ENCODE results near the gene CCBE1. TPM values are rescaled to one million over a fixed set of nuclear protein-coding genes. Genes with fewer than 3 reads are reported as not detected.

CCBE1 gene
- total RNA-seq, 1 donor from 2014 or later: 6.4 TPM

- no peak overlapping the region for H3K4me2 ChIP-seq
- no peaks in the 10 kb centered on the region for H3K36me3 ChIP-seq
- peaks cover 41% of the 10 kb centered on the region for H3K27me3 Mint-ChIP-seq (ENCODE audit: insufficient read depth, low read depth)
- no peaks in the 10 kb centered on the region for H3F3A ChIP-seq (ENCODE audit: low read depth)
- H3K4me3 ChIP-seq: no peak overlapping the region
- H4K20me1 ChIP-seq (ENCODE audit: low read depth): no peaks in the 10 kb centered on the region
- no peaks in the 10 kb centered on the region for H3K27me3 ChIP-seq
- no peak overlapping the region for H3K4me3 Mint-ChIP-seq
- TF ChIP-seq EZH2 (IDR thresholded peaks at IDR 0.05) (no peak), CTCF (IDR thresholded peaks at IDR 0.05) (no peak), EZH2phosphoT487 (IDR thresholded peaks at IDR 0.05) (no peak)
- H3K36me3 Mint-ChIP-seq: no peaks in the 10 kb centered on the region
- peaks cover 7% of the 10 kb centered on the region for H3K9me3 Mint-ChIP-seq
- no peak overlapping the region for H3K27ac Mint-ChIP-seq
- no peak for DNase-seq (ENCODE audit: low spot score)
- H2AFZ ChIP-seq (replicated peaks): no peak overlapping the region
- H3K4me1 ChIP-seq: peaks cover 18% of the 10 kb centered on the region
- H3K27ac ChIP-seq: no peak overlapping the region
- H3K4me1 Mint-ChIP-seq: peaks cover 43% of the 10 kb centered on the region
- no peak overlapping the region for H3K9ac ChIP-seq
- H3K9me3 ChIP-seq (ENCODE audit: low read depth): no peaks in the 10 kb centered on the region
- H3K79me2 ChIP-seq (ENCODE audit: low read depth): no peaks in the 10 kb centered on the region
Observed at GRCh38 chr18:59569390-59569791, 127.8 kb downstream of the CCBE1 start.

- Mint-ChIP-seq H3K9me3 (peaks cover 7% of the 10 kb centered on the region), H3K36me3 (no peaks in the 10 kb centered on the region), H3K27ac (peak overlapping the region; percentile 24), H3K4me3 (no peak overlapping the region), H3K4me1 (peaks cover 43% of the 10 kb centered on the region), H3K27me3 (ENCODE audit: insufficient read depth, low read depth) (peaks cover 36% of the 10 kb centered on the region)
- Histone ChIP-seq H4K20me1 (ENCODE audit: low read depth) (no peaks in the 10 kb centered on the region), H3K9me3 (ENCODE audit: low read depth) (no peaks in the 10 kb centered on the region), H3K27ac (no peak overlapping the region), H3K4me1 (peaks cover 18% of the 10 kb centered on the region), H3K27me3 (no peaks in the 10 kb centered on the region), H3K9ac (no peak overlapping the region), H3F3A (ENCODE audit: low read depth) (no peaks in the 10 kb centered on the region), H3K36me3 (no peaks in the 10 kb centered on the region), H2AFZ (replicated peaks) (no peak overlapping the region), H3K4me2 (no peak overlapping the region), H3K4me3 (no peak overlapping the region), H3K79me2 (ENCODE audit: low read depth) (no peaks in the 10 kb centered on the region)
- TF ChIP-seq EZH2 (IDR thresholded peaks at IDR 0.05): no peak
- TF ChIP-seq EZH2phosphoT487 (IDR thresholded peaks at IDR 0.05): no peak
- no peak for TF ChIP-seq CTCF (IDR thresholded peaks at IDR 0.05)
- no peak for DNase-seq (ENCODE audit: low spot score)
Observed at GRCh38 chr18:59567431-59567830, 129.8 kb downstream of the CCBE1 start.

GRCh38 chr18:59566533-59566971 lies 130.7 kb downstream of the CCBE1 start:
- Mint-ChIP-seq H3K36me3 (no peaks in the 10 kb centered on the region), H3K4me3 (peak overlapping the region; percentile 7), H3K27me3 (ENCODE audit: insufficient read depth, low read depth) (peaks cover 36% of the 10 kb centered on the region), H3K4me1 (peaks cover 43% of the 10 kb centered on the region), H3K9me3 (peaks cover 7% of the 10 kb centered on the region), H3K27ac (no peak overlapping the region)
- H3K27me3 ChIP-seq: no peaks in the 10 kb centered on the region
- no peaks in the 10 kb centered on the region for H4K20me1 ChIP-seq (ENCODE audit: low read depth)
- H3K4me2 ChIP-seq: no peak overlapping the region
- TF ChIP-seq EZH2phosphoT487 (IDR thresholded peaks at IDR 0.05) (no peak), EZH2 (IDR thresholded peaks at IDR 0.05) (no peak), CTCF (IDR thresholded peaks at IDR 0.05) (no peak)
- no peaks in the 10 kb centered on the region for H3F3A ChIP-seq (ENCODE audit: low read depth)
- peaks cover 18% of the 10 kb centered on the region for H3K4me1 ChIP-seq
- no peaks in the 10 kb centered on the region for H3K79me2 ChIP-seq (ENCODE audit: low read depth)
- no peaks in the 10 kb centered on the region for H3K36me3 ChIP-seq
- DNase-seq (ENCODE audit: low spot score): no peak
- H3K27ac ChIP-seq: no peak overlapping the region
- H3K9me3 ChIP-seq (ENCODE audit: low read depth): no peaks in the 10 kb centered on the region
- no peak overlapping the region for H3K4me3 ChIP-seq
- no peak overlapping the region for H2AFZ ChIP-seq (replicated peaks)
- no peak overlapping the region for H3K9ac ChIP-seq

Measured in neural progenitor cell (in vitro differentiated cells).